ENCODE data around the gene PIK3CD. TPM values are rescaled to one million over a fixed set of nuclear protein-coding genes. Genes with fewer than 3 reads are reported as not detected.

The PIK3CD gene
- total and polyA plus RNA-seq, 2 donors (not counting 3 experiments of a cell fraction or from before 2014, with no cell fraction given) = 3.5 to 5.2 TPM

GRCh38 chr1:9630331-9631111 is 21.0 kb upstream of the PIK3CD start:
- Histone ChIP-seq H4K20me1 (replicated peaks; ENCODE audit: control insufficient read depth, extremely low read depth, insufficient read depth, low read length) (no peaks in the 10 kb centered on the region), H3K9me3 (replicated peaks; ENCODE audit: control insufficient read depth, insufficient read depth, low read length) (no peaks in the 10 kb centered on the region), H3K27me3 (ENCODE audit: control insufficient read depth in 2 of 2, insufficient read depth in 2 of 2, low read length in 2 of 2) (no peaks in the 10 kb centered on the region), H3K9me1 (replicated peaks; ENCODE audit: control insufficient read depth, extremely low read depth, insufficient read depth, low read length) (no peaks in the 10 kb centered on the region), H3K9ac (replicated peaks; ENCODE audit: extremely low read depth, insufficient read depth, low read length) (no peak overlapping the region), H3K79me2 (ENCODE audit: control insufficient read depth, insufficient read depth, low read length) (no peaks in the 10 kb centered on the region), H3K27ac (ENCODE audit: insufficient read depth, low read depth, low read length) (no peak overlapping the region), H2AFZ (ENCODE audit: low read depth, low read length) (no peak overlapping the region), H3K4me3 (replicated peaks in 1 of 3; ENCODE audit: insufficient read depth in 1 of 3, low read depth in 1 of 3, low read length in 3 of 3) (no peak overlapping the region), H3K4me2 (ENCODE audit: insufficient read depth, low read length) (no peak overlapping the region), H3K4me1 (ENCODE audit: control insufficient read depth, extremely low read depth, insufficient read depth, low read length) (no peaks in the 10 kb centered on the region), H3K36me3 (ENCODE audit: control insufficient read depth in 2 of 2, extremely low read depth in 1 of 2, insufficient read depth in 2 of 2, low read length in 2 of 2) (no peaks in the 10 kb centered on the region)
- ChIA-PET CTCF (interaction anchor here (1.0 to 1.3 kb wide), 3 partner anchors 15 to 238 kb away, joined by 3 to 10 read pairs (median 3); no protein-coding TSS in a partner anchor), POLR2A (no interaction called here)
- no peak for FAIRE-seq
- no peak for DNase-seq (ENCODE audit: low read depth, low spot score)
- intact Hi-C loops (cut with micrococcal nuclease) = no loop called here
- dilution Hi-C loops (cut with MboI; ENCODE audit: extremely low pct_ligation_motif_present, low sequenced_read_pairs) = no loop called here
- BruUV-seq (replicated peaks) = no TSS peak
- TF ChIP-seq JUN (IDR thresholded peaks at IDR 0.05; ENCODE audit: borderline replicate concordance, insufficient read depth, insufficient read length, low read depth) (no peak), FOS (IDR thresholded peaks at IDR 0.05; ENCODE audit: borderline replicate concordance, insufficient read depth, low read length) (no peak), EZH2 (IDR thresholded peaks at IDR 0.05; ENCODE audit: borderline replicate concordance, low read depth, low read length, severe bottlenecking) (no peak), POLR2AphosphoS5 (IDR thresholded peaks at IDR 0.05; ENCODE audit: insufficient read depth, low read depth, low read length) (no peak), MAX (IDR thresholded peaks at IDR 0.05; ENCODE audit: insufficient read depth, insufficient read length) (no peak), CTCF (IDR thresholded peaks at IDR 0.05; ENCODE audit: extremely low read depth in 1 of 2, insufficient read depth in 1 of 2, low read depth in 1 of 2, low read length in 2 of 2) (no peak), MYC (IDR thresholded peaks at IDR 0.05; ENCODE audit: low read depth, low read length) (no peak), GATA2 (IDR thresholded peaks at IDR 0.05; ENCODE audit: insufficient read depth, insufficient read length, low read depth, low read length) (no peak), POLR2A (IDR thresholded peaks at IDR 0.05; ENCODE audit: low read depth, low read length) (no peak)
